K562 (cell line): ENCODE data around the gene MLLT3. TPM values are rescaled to one million over a fixed set of nuclear protein-coding genes. Genes with fewer than 3 reads are reported as not detected.

ENCODE experiments used
- ATAC-seq: fragments of 200-7000 bp; cut with Tn5 transposase; 3 replicates; pipeline ENCODE4 v1.9.1; 2020; ENCODE audit warnings: moderate library complexity
- BruUV-seq: library from RNA; stranded (reverse); fragments of 400-500 nt; replicated peaks from 2 replicates; lab custom pipeline; 2021; lab: Mats Ljungman, UMichigan
- CTCF ChIA-PET: fragments of 300-600 bp; formaldehyde crosslinking; extraction: SDS; loops from one replicate; lab custom pipeline; 2021; ENCODE audit warnings: low intra/inter-chr PET ratio; lab: Yijun Ruan, JAX
- POLR2A ChIA-PET: fragments of 300-600, 350-650 bp; sonication (Branson Sonifier 250); formaldehyde crosslinking; extraction: SDS; loops from one replicate; lab custom pipeline; 2021; ENCODE audit warnings: antibody characterized with exemption, inconsistent platforms; lab: Yijun Ruan, JAX
- DNase-seq, 4 experiments: peaks; one replicate each; pipeline versions ENCODE4 v3.0.0 to v3.0.0-alpha.2; 2011 to 2018; ENCODE audit warnings: low spot score in 3 of 4, mixed read lengths in 3 of 4; ENCODE audit errors: extremely low read depth in 1 of 4
- FAIRE-seq: peaks from 2 replicates; lab custom pipeline; 2011; peaks lifted over from hg19 to GRCh38; lab: Jason Lieb, UNC
- H2AFZ ChIP-seq: 2 replicates; pipeline ENCODE4 v1.6.0; 2011; ENCODE audit warnings: low read depth, low read length, control low read depth, inconsistent platforms
- H3K27ac ChIP-seq: fragments of 200-600 bp; 3 replicates; pipeline ENCODE4 v1.8.0; 2011; ENCODE audit warnings: low read depth, mild to moderate bottlenecking, control low read depth, inconsistent platforms, low read length, moderate library complexity, mixed read lengths; ENCODE audit errors: extremely low read depth
- H3K27me3 ChIP-seq, 2 experiments: fragments of 300-600 bp in 1 of 2; 2 replicates in 1 of 2; 3 replicates in 1 of 2; pipeline versions ENCODE4 v1.6.0 to v1.8.0; 2011; ENCODE audit warnings: inconsistent platforms in 2 of 2, low read length in 2 of 2, mild to moderate bottlenecking in 1 of 2, mixed read lengths in 1 of 2, moderate library complexity in 1 of 2; ENCODE audit not compliant: control insufficient read depth in 2 of 2, insufficient read depth in 2 of 2
- H3K36me3 ChIP-seq: fragments of 300-600 bp; 3 replicates; pipeline ENCODE4 v1.8.0; 2011; ENCODE audit warnings: mild to moderate bottlenecking, low read length, inconsistent platforms; ENCODE audit not compliant: control insufficient read depth, insufficient read depth
- H3K4me1 ChIP-seq, 2 experiments: fragments of 200-600 bp in 1 of 2; replicated peaks in 1 of 2; 2 replicates in 1 of 2; 3 replicates in 1 of 2; pipeline versions ENCODE4 v1.5.1 to v1.8.0; 2011; ENCODE audit warnings: inconsistent platforms in 2 of 2, low read length in 2 of 2, mild to moderate bottlenecking in 1 of 2, mixed read lengths in 1 of 2, moderate library complexity in 1 of 2; ENCODE audit not compliant: control insufficient read depth in 2 of 2, insufficient read depth in 2 of 2
- H3K4me2 ChIP-seq: 2 replicates; pipeline ENCODE4 v1.6.1; 2011; ENCODE audit warnings: low read length, control low read depth, inconsistent platforms, mixed read lengths; ENCODE audit not compliant: insufficient read depth
- H3K4me3 ChIP-seq: fragments of 200-600 bp; sonication (generic), shearing (Covaris generic); 2 replicates; pipeline ENCODE4 v1.5.1; 2016; ENCODE audit warnings: control low read depth, inconsistent platforms
- H3K79me2 ChIP-seq: fragments of 200-600 bp; 3 replicates; pipeline ENCODE4 v1.8.0; 2011; ENCODE audit warnings: low read length, inconsistent platforms; ENCODE audit not compliant: control insufficient read depth, insufficient read depth
- H3K9ac ChIP-seq, 2 experiments: 2 replicates each; pipeline versions ENCODE4 v1.6.0 to v1.6.1; 2011; ENCODE audit warnings: low read depth in 2 of 2, low read length in 2 of 2, control low read depth in 1 of 2, inconsistent platforms in 1 of 2, mild to moderate bottlenecking in 1 of 2, mixed read lengths in 1 of 2; ENCODE audit not compliant: insufficient read depth in 1 of 2
- H3K9me1 ChIP-seq: one replicate; pipeline ENCODE4 v1.6.0; 2011; ENCODE audit warnings: inconsistent platforms, mild to moderate bottlenecking, low read length, moderate library complexity; ENCODE audit not compliant: control insufficient read depth, insufficient read depth
- H3K9me3 ChIP-seq: replicated peaks from 2 replicates; pipeline ENCODE4 v1.5.1; 2011; ENCODE audit warnings: low read depth, low read length, inconsistent platforms; ENCODE audit not compliant: control insufficient read depth, insufficient read depth
- H4K20me1 ChIP-seq: replicated peaks from 2 replicates; pipeline ENCODE4 v1.6.1; 2011; ENCODE audit warnings: low read length, inconsistent platforms, mixed read lengths; ENCODE audit not compliant: control insufficient read depth, insufficient read depth
- ARNT ChIP-seq, 2 experiments: fragments of 450-650 bp; IDR thresholded peaks; 2 replicates each; pipeline ENCODE4 v1.6.1; 2016; ENCODE audit warnings: mild to moderate bottlenecking in 1 of 2
- RAD21 ChIP-seq, 2 experiments: fragments of 250-450 bp in 1 of 2; fragments of 450-650 bp in 1 of 2; sonication (Bioruptor Pico) in 1 of 2; formaldehyde crosslinking in 1 of 2; IDR thresholded peaks in 1 of 2; conservative IDR thresholded peaks in 1 of 2; 2 replicates each; pipeline versions ENCODE4 v1.4.0 to v1.8.0; 2020 to 2022; ENCODE audit warnings: mild to moderate bottlenecking in 2 of 2, moderate library complexity in 1 of 2
- RNF219 ChIP-seq: fragments of 250-450 bp; sonication (Bioruptor Pico); IDR thresholded peaks from 2 replicates; pipeline ENCODE4 v1.5.0; 2022; ENCODE audit warnings: mild to moderate bottlenecking
- TRIM28 ChIP-seq: fragments of 450-650 bp; IDR thresholded peaks from 2 replicates; pipeline ENCODE4 v1.6.1; 2017
- ZNF133 ChIP-seq: fragments of 250-450 bp; sonication (Bioruptor Pico); IDR thresholded peaks from 2 replicates; pipeline ENCODE4 v1.4.0; 2020; ENCODE audit warnings: mild to moderate bottlenecking
- WGBS: fragments of 100-300 bp; shearing (Covaris generic); methylation state at CpG from one replicate; pipeline ENCODE4 v1.1.6; 2016; ENCODE audit warnings: low coverage, mixed read lengths; ENCODE audit not compliant: insufficient coverage; ENCODE audit errors: missing lambda C conversion rate; 5-methylcytosine and 5-hydroxymethylcytosine counted together
- in situ Hi-C: fragments of 300-500 bp; cut with MboI; formaldehyde crosslinking; loops from 4 replicates; pipeline ENCODE4 v1.15.0; 2018; ENCODE audit warnings: inconsistent platforms, mixed read lengths
- intact Hi-C: fragments of 100-400 bp; cut with micrococcal nuclease; formaldehyde crosslinking; loops from 2 replicates; pipeline ENCODE4 v1.14.2; 2022
- polyA plus RNA-seq, 8 experiments: library from polyadenylated mRNA; depleted of rRNA in 4 of 8; stranded (reverse) in 5 of 8; unstranded in 3 of 8; fragments of >200 nt; fragmentation: Nextera tagmentation in 2 of 8; fragmentation: Illumina TruSeq in 1 of 8; extraction: Ambion mirVana in 2 of 8; extraction: Trizol in 1 of 8; gene quantifications; 2 replicates each; pipeline versions ENCODE4 v1.2.1 to v1.2.3, GENCODE V29; 2011 to 2014; ENCODE audit warnings: inconsistent platforms in 1 of 8, missing spikeins in 1 of 8
- total RNA-seq, 7 experiments: library from RNA; depleted of rRNA in 6 of 7; stranded (reverse); fragments of >200 nt in 6 of 7; fragmentation: Illumina TruSeq in 2 of 7; extraction: Trizol in 2 of 7; gene quantifications; 2 replicates each; pipeline versions ENCODE4 v1.2.1 to v1.2.3, GENCODE V29; 2011 to 2021; ENCODE audit warnings: low replicate concordance in 1 of 7

MLLT3 gene
- total and polyA plus RNA-seq, 9 of the 15 experiments (the other 6 are each of a cell fraction or from before 2014, with no cell fraction given): 0.07 to 0.42 (median 0.22) TPM; not detected in 4

GRCh38 chr9:20405078-20405477, 217.2 kb downstream of the MLLT3 start:
- no peak overlapping the region for H2AFZ ChIP-seq
- no peaks in the 10 kb centered on the region for H3K9me3 ChIP-seq
- intact Hi-C loops: no loop called here
- ATAC-seq (no peak), DNase-seq (no peak), FAIRE-seq (no peak)
- no peak overlapping the region for H3K4me2 ChIP-seq
- H4K20me1 ChIP-seq: no peaks in the 10 kb centered on the region
- POLR2A ChIA-PET: no interaction called here
- no peak overlapping the region for H3K9ac ChIP-seq
- H3K79me2 ChIP-seq: no peaks in the 10 kb centered on the region
- WGBS: 0% methylated on average over 1 of the region's 1 CpG
- no peaks in the 10 kb centered on the region for H3K9me1 ChIP-seq
- CTCF ChIA-PET: no interaction called here
- no peaks in the 10 kb centered on the region for H3K27me3 ChIP-seq
- no peak overlapping the region for H3K27ac ChIP-seq
- H3K4me1 ChIP-seq: no peaks in the 10 kb centered on the region
- H3K36me3 ChIP-seq: no peaks in the 10 kb centered on the region
- no peak overlapping the region for H3K4me3 ChIP-seq
- in situ Hi-C loops: no loop called here
- TF ChIP-seq RNF219 (CRISPR knock-in tag) (no peak), ARNT (IDR thresholded peaks at IDR 0.05) (no peak), RAD21 (CRISPR knock-in tag; conservative IDR thresholded peaks at IDR 0.05 in 1 of 2, IDR thresholded peaks at IDR 0.05 in 1 of 2) (no peak), TRIM28 (no peak), ZNF133 (CRISPR knock-in tag) (no peak)
- TF ChIP-seq, all 486 proteins: peak for 0
- BruUV-seq: no TSS peak
